ENCODE measurements around the gene IQCH.

DNA sequence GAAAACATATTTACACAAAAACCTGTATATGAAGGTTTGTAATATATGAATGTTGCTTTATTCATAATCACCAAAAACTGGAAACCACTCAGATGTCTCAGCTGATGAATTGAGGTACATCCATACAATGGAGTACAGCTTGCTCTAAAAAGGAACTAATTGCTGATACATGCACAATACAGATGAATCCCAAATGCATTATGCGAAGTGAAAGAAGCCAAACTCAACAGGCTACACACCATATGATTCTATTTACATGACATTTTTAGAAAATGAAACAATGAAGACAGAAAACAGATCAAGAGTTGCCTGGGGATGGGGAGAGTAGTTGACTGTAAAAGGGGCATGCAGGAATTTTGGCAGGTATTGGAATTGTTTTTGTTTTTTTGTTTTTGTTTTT is 95.5 kb downstream of the IQCH start:
- no peak for TF ChIP-seq EZH2phosphoT487 (IDR thresholded peaks at IDR 0.05; ENCODE audit: borderline replicate concordance, low read depth)
- no peak for TF ChIP-seq TAF1 (IDR thresholded peaks at IDR 0.05; ENCODE audit: borderline replicate concordance, low read depth, low read length)
- TF ChIP-seq, protein P1, sequence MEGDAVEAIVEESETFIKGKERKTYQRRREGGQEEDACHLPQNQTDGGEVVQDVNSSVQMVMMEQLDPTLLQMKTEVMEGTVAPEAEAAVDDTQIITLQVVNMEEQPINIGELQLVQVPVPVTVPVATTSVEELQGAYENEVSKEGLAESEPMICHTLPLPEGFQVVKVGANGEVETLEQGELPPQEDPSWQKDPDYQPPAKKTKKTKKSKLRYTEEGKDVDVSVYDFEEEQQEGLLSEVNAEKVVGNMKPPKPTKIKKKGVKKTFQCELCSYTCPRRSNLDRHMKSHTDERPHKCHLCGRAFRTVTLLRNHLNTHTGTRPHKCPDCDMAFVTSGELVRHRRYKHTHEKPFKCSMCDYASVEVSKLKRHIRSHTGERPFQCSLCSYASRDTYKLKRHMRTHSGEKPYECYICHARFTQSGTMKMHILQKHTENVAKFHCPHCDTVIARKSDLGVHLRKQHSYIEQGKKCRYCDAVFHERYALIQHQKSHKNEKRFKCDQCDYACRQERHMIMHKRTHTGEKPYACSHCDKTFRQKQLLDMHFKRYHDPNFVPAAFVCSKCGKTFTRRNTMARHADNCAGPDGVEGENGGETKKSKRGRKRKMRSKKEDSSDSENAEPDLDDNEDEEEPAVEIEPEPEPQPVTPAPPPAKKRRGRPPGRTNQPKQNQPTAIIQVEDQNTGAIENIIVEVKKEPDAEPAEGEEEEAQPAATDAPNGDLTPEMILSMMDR (IDR thresholded peaks at IDR 0.05), result no peak
- no peak for TF ChIP-seq SIN3A (IDR thresholded peaks at IDR 0.05; ENCODE audit: borderline replicate concordance, low read depth, low read length)
- no peak for TF ChIP-seq NRF1 (IDR thresholded peaks at IDR 0.05; ENCODE audit: low read depth, low read length)
- TF ChIP-seq GABPA (IDR thresholded peaks at IDR 0.05; ENCODE audit: low read depth), result no peak
- no peak for TF ChIP-seq MXI1 (IDR thresholded peaks at IDR 0.05; ENCODE audit: low read depth, low read length)
- TF ChIP-seq RCOR1 (IDR thresholded peaks at IDR 0.05; ENCODE audit: low read length), result no peak
